ENCODE measurements around the gene GNB1L. TPM values are rescaled to one million over a fixed set of nuclear protein-coding genes. Genes with fewer than 3 reads are reported as not detected.

Gene GNB1L
- total and polyA plus RNA-seq, 2 experiments from 2014 or later = 14.3 to 16.5 TPM

DNA sequence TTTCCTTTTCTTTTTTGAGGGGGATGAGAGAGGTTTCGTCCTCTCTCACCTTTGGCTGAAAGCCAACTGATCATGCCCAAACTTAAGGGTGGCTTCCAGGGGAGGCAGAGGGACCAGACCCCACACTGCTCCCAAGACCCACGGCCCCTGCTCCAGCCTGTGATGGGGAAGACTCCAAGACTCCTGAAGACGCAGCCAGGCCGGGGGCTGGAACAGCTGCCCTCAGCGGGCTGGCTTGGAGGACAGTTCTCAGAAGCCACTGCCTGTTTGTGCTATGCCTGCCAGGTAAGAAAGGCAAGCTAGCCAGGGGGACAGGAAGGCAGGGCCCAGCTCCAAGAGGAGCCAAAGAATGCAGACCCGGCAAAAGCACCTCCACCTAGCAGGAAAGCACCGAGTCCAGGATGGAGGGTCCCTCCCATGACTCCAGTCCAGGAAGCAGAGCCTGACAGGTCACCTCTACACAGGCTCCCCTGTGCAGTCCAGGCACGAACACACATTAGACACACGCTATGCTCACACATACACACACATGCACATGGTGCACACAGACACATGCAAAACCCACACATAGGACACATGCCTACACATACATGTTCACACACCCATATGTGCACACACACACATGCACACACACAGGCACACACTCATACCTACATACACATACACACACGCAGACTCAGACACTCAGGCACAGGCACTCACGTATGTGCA lies 31.3 kb downstream of the GNB1L start:
- H3K4me1 ChIP-seq (ENCODE audit: insufficient read depth) = no peaks in the 10 kb centered on the region
- no peak overlapping the region for H3K27ac ChIP-seq
- H3K4me3 ChIP-seq = no peak overlapping the region
- no peak overlapping the region for H2AFZ ChIP-seq
- TF ChIP-seq EZH2phosphoT487 (IDR thresholded peaks at IDR 0.05; ENCODE audit: insufficient read depth, low read depth) = no peak
- TF ChIP-seq EZH2 (IDR thresholded peaks at IDR 0.05; ENCODE audit: insufficient read depth, poor library complexity, severe bottlenecking) = no peak
- H3K4me2 ChIP-seq (ENCODE audit: unreplicated experiment) = no peak overlapping the region
- no peak for DNase-seq
- 91% methylated on average over 11 of the region's 11 CpGs for WGBS, 2 experiments (ENCODE audit: low coverage in 1 of 2, low lambda C conversion rate in 2 of 2, missing lambda C conversion rate in 2 of 2)
- no peaks in the 10 kb centered on the region for H3F3A ChIP-seq (ENCODE audit: insufficient read depth)
- H3K27me3 ChIP-seq (replicated peaks; ENCODE audit: insufficient read depth) = no peaks in the 10 kb centered on the region
- H3K79me2 ChIP-seq (ENCODE audit: insufficient read depth) = 0 out of 2 replicates have a peak, but pooled peaks cover 4% of the 10 kb centered on the region
- H3K36me3 ChIP-seq (ENCODE audit: low read depth) = no peaks in the 10 kb centered on the region
- in situ Hi-C loops (cut with MboI) = no loop called here
- H3K9me3 ChIP-seq (ENCODE audit: low read depth) = no peaks in the 10 kb centered on the region
- no peaks in the 10 kb centered on the region for H4K20me1 ChIP-seq (ENCODE audit: insufficient read depth)
- H3K9me2 ChIP-seq (ENCODE audit: insufficient read depth) = no peaks in the 10 kb centered on the region
- H3K9ac ChIP-seq = no peak overlapping the region

DNA sequence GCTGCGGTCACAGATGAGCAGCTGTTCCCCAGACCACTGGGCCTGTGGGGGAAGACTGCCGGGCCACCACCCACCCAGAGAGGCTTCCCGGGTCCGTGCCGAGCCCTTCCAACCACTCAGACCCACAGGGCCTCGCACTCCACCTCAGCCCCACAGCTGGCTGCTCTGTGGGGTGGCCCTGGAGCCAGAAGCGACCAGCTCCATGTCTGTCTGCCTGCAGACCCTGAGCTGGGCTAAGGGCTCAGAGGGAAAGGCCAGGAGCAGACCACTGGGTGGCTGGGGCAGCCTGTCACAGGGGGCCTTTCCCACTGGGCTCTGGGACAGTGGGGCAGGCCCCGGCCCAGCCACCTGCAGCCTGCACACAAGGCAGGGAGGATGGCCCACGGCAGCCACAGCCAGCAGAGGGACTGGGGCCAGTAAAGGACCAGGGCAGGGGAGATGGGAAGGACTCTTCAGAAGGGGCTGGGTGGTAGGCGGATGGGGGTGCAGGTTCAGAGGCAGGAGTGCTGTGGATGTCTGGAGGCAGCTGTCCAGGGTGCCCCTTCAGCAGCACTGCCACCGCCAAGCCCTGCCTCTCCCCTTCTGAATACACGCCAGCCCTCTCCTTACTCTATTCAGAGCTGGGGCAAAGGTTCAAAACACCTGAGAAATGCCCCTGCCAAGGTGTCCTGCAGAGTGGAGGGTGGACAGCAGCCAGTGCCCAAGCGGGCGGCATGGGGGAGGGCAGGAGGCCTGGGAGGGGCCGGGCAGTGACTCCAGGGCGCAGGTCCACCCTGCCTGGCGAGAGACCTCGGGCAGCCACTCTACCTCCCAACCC lies 32.2 kb downstream of the GNB1L start:
- no peak overlapping the region for H3K4me3 ChIP-seq
- H3K27ac ChIP-seq = no peak overlapping the region
- H3K79me2 ChIP-seq (ENCODE audit: insufficient read depth) = 0 out of 2 replicates have a peak, but pooled peaks cover 4% of the 10 kb centered on the region
- DNase-seq = no peak
- 89 to 90% methylated on average over 15 to 18 of the region's 18 CpGs for WGBS, 2 experiments (ENCODE audit: low coverage in 1 of 2, low lambda C conversion rate in 2 of 2, missing lambda C conversion rate in 2 of 2)
- no peaks in the 10 kb centered on the region for H4K20me1 ChIP-seq (ENCODE audit: insufficient read depth)
- H3F3A ChIP-seq (ENCODE audit: insufficient read depth) = no peaks in the 10 kb centered on the region
- H3K4me2 ChIP-seq (ENCODE audit: unreplicated experiment) = no peak overlapping the region
- H3K4me1 ChIP-seq (ENCODE audit: insufficient read depth) = no peaks in the 10 kb centered on the region
- in situ Hi-C loops (cut with MboI) = no loop called here
- no peak overlapping the region for H2AFZ ChIP-seq
- no peaks in the 10 kb centered on the region for H3K9me2 ChIP-seq (ENCODE audit: insufficient read depth)
- no peaks in the 10 kb centered on the region for H3K36me3 ChIP-seq (ENCODE audit: low read depth)
- H3K9ac ChIP-seq = no peak overlapping the region
- no peak for TF ChIP-seq EZH2phosphoT487 (IDR thresholded peaks at IDR 0.05; ENCODE audit: insufficient read depth, low read depth)
- no peak for TF ChIP-seq EZH2 (IDR thresholded peaks at IDR 0.05; ENCODE audit: insufficient read depth, poor library complexity, severe bottlenecking)
- H3K9me3 ChIP-seq (ENCODE audit: low read depth) = no peaks in the 10 kb centered on the region
- no peaks in the 10 kb centered on the region for H3K27me3 ChIP-seq (replicated peaks; ENCODE audit: insufficient read depth)

DNA sequence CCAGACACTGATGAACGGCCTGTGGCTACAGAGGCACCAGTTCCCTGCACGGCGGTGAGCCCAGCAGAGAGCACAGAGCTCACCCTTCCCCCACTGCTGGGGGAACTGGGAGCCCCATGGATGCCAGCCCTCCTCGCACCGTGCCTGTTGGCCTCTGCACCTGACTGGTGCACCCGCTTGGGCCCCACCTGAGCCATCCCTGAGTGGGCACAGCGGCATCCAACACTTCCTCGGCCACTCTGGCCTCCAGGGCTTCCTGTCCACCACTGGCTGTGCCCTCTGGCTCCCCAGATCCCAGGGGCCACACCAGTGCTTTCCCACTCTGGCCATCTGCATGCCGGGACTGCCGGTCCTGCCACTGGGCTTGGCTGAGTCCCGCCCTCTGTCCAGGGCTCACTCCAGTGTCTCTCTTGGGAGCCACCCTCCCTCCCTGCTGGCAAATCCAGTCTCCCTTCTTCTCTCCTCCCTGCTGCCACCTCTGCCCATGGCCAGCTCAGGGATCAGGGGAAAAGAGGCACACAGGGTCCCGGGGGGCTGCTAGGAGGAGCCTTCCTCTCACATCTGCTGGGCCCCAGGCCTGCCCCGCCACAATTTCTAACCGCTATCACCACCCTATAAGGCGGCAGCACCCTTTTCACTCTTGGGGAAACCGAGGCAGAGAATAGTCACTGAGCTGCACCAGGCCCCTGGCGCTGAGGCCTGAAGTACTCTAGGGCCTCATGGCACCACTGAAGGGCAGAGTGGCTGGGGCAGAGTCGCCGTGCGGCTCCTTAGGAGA lies 33.0 kb downstream of the GNB1L start:
- Histone ChIP-seq H2AFZ (no peak overlapping the region), H3K27ac (no peak overlapping the region), H3K4me2 (ENCODE audit: unreplicated experiment) (no peak overlapping the region), H3K9me2 (ENCODE audit: insufficient read depth) (no peaks in the 10 kb centered on the region), H3K79me2 (ENCODE audit: insufficient read depth) (0 out of 2 replicates have a peak, but pooled peaks cover 4% of the 10 kb centered on the region), H4K20me1 (ENCODE audit: insufficient read depth) (no peaks in the 10 kb centered on the region), H3K9me3 (ENCODE audit: low read depth) (no peaks in the 10 kb centered on the region), H3K4me3 (no peak overlapping the region), H3K4me1 (ENCODE audit: insufficient read depth) (no peaks in the 10 kb centered on the region), H3K36me3 (ENCODE audit: low read depth) (no peaks in the 10 kb centered on the region), H3K27me3 (replicated peaks; ENCODE audit: insufficient read depth) (no peaks in the 10 kb centered on the region), H3K9ac (no peak overlapping the region), H3F3A (ENCODE audit: insufficient read depth) (no peaks in the 10 kb centered on the region)
- no peak for DNase-seq
- TF ChIP-seq EZH2 (IDR thresholded peaks at IDR 0.05; ENCODE audit: insufficient read depth, poor library complexity, severe bottlenecking) (no peak), EZH2phosphoT487 (IDR thresholded peaks at IDR 0.05; ENCODE audit: insufficient read depth, low read depth) (no peak)
- in situ Hi-C loops (cut with MboI) = no loop called here
- 90 to 95% methylated on average over 20 of the region's 20 CpGs for WGBS, 2 experiments (ENCODE audit: low coverage in 1 of 2, low lambda C conversion rate in 2 of 2, missing lambda C conversion rate in 2 of 2)

DNA sequence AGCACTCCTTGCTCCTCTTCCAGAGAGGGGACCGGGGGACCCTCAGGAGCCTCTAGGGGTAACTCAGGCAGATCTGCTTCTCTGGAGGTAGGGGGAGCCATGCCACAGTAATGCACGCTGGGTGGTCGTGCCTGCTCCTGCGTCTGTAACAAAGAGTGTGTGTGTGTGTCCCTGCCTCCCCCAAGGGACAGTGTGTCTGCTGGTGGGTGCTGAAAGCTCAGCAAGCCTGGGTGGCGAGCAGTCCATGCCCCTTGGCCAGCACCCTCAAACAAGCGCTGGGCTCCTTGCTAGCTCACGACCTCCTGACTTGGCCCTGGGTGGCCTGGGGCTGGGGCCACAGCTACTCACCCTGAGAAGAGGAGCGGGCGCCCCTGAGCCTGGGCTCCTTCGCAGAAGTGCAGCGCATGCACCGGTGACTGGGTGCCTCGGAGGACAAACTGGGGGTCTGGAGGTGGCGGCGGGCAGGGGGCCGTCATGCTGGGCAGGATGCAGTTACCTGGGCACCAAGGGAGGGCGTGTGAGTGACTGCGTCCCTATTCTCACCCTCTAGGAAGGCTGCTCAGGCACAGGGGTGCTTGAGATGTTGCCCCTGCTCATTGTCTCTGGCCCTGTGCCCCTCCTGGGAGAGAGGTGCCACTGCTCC lies 33.7 kb downstream of the GNB1L start:
- in situ Hi-C loops (cut with MboI) = no loop called here
- no peak overlapping the region for H3K4me2 ChIP-seq (ENCODE audit: unreplicated experiment)
- H3K9me2 ChIP-seq (ENCODE audit: insufficient read depth) = no peaks in the 10 kb centered on the region
- H3K4me3 ChIP-seq = no peak overlapping the region
- H3K27me3 ChIP-seq (replicated peaks; ENCODE audit: insufficient read depth) = no peaks in the 10 kb centered on the region
- H3K9me3 ChIP-seq (ENCODE audit: low read depth) = no peaks in the 10 kb centered on the region
- no peaks in the 10 kb centered on the region for H3K4me1 ChIP-seq (ENCODE audit: insufficient read depth)
- WGBS, 2 experiments (ENCODE audit: low coverage in 1 of 2, low lambda C conversion rate in 2 of 2, missing lambda C conversion rate in 2 of 2) = 96 to 98% methylated on average over 18 of the region's 18 CpGs
- no peaks in the 10 kb centered on the region for H3F3A ChIP-seq (ENCODE audit: insufficient read depth)
- H3K9ac ChIP-seq = no peak overlapping the region
- no peak for DNase-seq
- TF ChIP-seq EZH2 (IDR thresholded peaks at IDR 0.05; ENCODE audit: insufficient read depth, poor library complexity, severe bottlenecking) (no peak), EZH2phosphoT487 (IDR thresholded peaks at IDR 0.05; ENCODE audit: insufficient read depth, low read depth) (no peak)
- H3K27ac ChIP-seq = no peak overlapping the region
- no peaks in the 10 kb centered on the region for H3K36me3 ChIP-seq (ENCODE audit: low read depth)
- H4K20me1 ChIP-seq (ENCODE audit: insufficient read depth) = no peaks in the 10 kb centered on the region
- H2AFZ ChIP-seq = no peak overlapping the region
- H3K79me2 ChIP-seq (ENCODE audit: insufficient read depth) = 0 out of 2 replicates have a peak, but pooled peaks cover 4% of the 10 kb centered on the region

All from GM23248 (cell line).